Rectal smooth muscle tissue (tissue), 1 donor: Measurements from ENCODE around the gene SPRYD7.
"Not testable (repeated sequence)": the region's sequence is repeated elsewhere in the genome, so short reads cannot be mapped to it uniquely, and the experiment has no call there.

ENCODE experiments used
- H3K27ac ChIP-seq: one replicate; pipeline ENCODE4 v1.7.0; 2013; ENCODE audit warnings: low read depth, low read length, inconsistent platforms
- H3K27me3 ChIP-seq: one replicate; pipeline ENCODE4 v1.7.0; 2013; ENCODE audit warnings: low read length; ENCODE audit not compliant: control insufficient read depth, insufficient read depth
- H3K36me3 ChIP-seq: one replicate; pipeline ENCODE4 v1.7.0; 2013; ENCODE audit warnings: low read length; ENCODE audit not compliant: control insufficient read depth, insufficient read depth
- H3K4me1 ChIP-seq: one replicate; pipeline ENCODE4 v1.7.0; 2013; ENCODE audit warnings: low read length; ENCODE audit not compliant: control insufficient read depth, insufficient read depth
- H3K4me3 ChIP-seq: one replicate; pipeline ENCODE4 v1.7.0; 2013; ENCODE audit warnings: low read length
- H3K9ac ChIP-seq: one replicate; pipeline ENCODE4 v1.7.0; 2013; ENCODE audit warnings: low read length

SPRYD7 gene

DNA sequence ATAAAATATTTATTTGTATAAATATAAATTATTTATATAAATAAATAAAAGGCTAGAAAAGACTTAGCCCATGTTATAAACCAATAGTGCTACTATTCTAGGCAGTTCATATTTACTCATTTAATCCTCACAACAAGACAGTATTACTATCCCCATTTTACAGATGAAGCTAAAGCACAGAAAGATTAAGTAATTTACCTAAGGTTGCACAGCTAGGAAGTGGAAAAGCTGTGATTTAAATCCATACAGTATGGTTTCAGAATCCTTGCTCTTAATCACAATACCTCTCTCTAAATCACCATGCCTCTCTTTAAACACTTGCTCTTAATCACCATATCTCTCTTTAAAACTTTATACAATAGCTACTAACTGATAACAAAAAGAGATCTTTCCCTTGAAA is 13.8 kb downstream of the SPRYD7 start:
- Histone ChIP-seq H3K36me3 (peaks cover 4% of the 10 kb centered on the region), H3K4me1 (no peaks in the 10 kb centered on the region), H3K4me3 (no peak overlapping the region), H3K27me3 (no peaks in the 10 kb centered on the region), H3K9ac (no peak overlapping the region), H3K27ac (no peak overlapping the region)

DNA sequence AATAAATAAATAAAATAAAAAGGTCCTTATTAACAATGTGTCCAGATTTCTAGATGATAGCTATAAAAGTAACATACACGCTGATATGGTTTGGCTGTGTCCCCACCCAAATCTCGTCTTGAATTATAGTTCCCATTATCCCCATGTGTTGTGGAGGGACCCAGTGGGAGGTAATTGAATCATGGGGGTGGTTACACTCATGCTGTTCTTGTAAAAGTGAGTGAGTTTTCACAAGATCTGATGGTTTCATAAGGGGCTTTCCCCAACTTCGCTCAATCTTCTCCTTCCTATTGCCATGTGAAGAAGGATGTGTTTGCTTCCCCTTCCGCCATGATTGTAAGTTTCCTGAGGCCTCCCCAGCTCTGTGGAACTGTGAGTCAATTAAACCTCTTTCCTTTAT is 15.2 kb downstream of the SPRYD7 start:
- not testable (repeated sequence) for H3K27ac ChIP-seq, H3K27me3 ChIP-seq, H3K36me3 ChIP-seq, H3K4me3 ChIP-seq, H3K9ac ChIP-seq, H3K4me1 ChIP-seq

DNA sequence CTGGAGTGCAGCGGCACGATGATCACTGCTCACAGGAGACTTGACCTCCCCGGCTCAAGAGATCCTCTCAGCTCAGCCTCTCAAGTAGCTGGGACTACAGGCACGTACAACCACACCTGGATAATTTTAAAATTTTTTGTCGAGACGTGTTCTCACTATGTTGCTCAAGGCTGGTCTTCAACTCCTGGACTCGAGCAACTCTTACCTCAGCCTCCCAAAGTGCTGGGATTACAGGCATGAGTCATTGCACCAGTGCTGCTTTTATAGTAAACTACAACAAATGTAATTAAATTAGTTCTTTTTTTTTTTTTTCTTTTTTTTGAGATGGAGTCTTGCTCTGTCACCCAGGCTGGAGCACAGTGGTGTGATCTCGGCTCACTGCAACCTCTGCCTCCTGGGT is 18.0 kb downstream of the SPRYD7 start:
- H3K27me3 ChIP-seq, H3K4me3 ChIP-seq, H3K27ac ChIP-seq, H3K4me1 ChIP-seq, H3K9ac ChIP-seq, H3K36me3 ChIP-seq: not testable (repeated sequence)

DNA sequence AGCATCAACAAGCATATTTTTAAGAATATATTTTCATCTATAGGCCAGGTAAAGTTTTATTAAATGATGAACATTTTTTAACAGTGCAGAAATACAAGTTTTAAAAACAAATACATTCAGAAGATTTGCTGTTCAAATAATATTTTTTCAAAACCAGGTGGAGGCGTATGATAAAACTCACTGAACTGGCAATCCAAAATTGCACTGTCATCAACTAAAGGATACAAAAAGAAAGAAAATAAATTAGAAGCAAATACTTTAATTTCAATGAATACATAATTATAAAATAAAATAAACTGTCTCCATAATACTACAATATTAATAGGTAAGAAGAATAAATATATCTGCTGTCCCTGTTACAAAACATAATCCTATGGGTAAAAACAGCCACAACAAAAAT is 21.2 kb downstream of the SPRYD7 start:
- peaks cover 5% of the 10 kb centered on the region for H3K36me3 ChIP-seq

DNA sequence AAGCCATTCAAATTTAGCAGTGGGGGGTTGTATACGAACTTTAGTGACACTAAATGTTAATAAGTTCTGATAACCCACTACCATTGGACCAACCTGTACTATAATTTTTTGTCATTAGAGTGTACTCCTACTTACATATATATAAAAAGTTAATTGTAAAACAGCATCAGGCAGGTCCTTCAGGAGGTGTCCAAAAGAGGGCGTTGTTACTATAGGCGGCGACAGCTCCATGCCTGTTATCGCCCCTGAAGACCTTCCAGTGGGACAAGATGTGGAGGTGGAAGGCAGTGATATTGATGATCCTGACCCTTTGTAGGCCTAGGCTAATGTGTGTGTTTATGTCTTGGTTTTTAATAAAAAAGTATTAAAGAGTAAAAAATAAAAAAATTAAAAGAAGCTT is 27.5 kb downstream of the SPRYD7 start:
- Histone ChIP-seq H3K27me3 (no peaks in the 10 kb centered on the region), H3K27ac (no peak overlapping the region), H3K9ac (no peak overlapping the region), H3K4me1 (no peaks in the 10 kb centered on the region), H3K36me3 (no peaks in the 10 kb centered on the region), H3K4me3 (no peak overlapping the region)

More for the DNA sequence above, 21.2 kb downstream of the SPRYD7 start:
- H3K27me3 ChIP-seq, result no peaks in the 10 kb centered on the region
- H3K9ac ChIP-seq, result no peak overlapping the region
- H3K4me3 ChIP-seq, result no peak overlapping the region
- no peak overlapping the region for H3K27ac ChIP-seq
- H3K4me1 ChIP-seq, result no peaks in the 10 kb centered on the region

DNA sequence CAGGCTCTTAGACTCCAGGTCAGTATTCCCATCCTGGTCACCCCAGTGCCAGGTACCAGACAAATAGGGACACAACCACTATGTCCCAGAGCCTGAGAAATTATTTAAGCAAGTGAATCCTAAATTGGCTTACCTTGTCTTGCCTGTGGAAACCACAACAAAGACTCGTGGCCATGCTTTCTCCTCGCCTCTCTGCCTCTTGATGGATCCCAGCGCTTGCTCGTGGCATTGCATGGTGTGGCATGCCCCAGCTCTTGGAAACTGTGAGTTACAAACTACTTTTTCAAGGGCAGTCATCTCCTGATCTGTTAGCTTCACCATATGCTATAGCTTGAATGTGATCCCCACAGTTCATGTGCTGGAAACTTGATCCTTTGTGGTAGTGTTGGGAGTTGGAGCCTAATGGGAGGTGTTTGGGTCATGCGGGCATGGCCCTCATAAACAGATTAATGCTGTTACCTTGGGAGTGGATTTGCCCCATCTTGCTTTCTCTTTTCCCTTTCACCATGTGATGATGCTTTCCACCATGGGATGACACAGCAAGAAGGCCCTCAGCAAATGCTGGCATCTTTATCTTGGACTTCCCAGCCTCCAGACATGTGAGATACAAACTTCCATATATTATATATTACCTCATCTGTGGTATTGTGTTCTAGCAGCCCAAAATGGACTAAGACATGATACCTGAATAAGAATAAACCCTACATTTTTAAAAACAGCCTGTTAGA is 31.2 kb downstream of the SPRYD7 start:
- Histone ChIP-seq H3K27ac (no peak overlapping the region), H3K36me3 (no peaks in the 10 kb centered on the region), H3K4me3 (no peak overlapping the region), H3K9ac (no peak overlapping the region), H3K27me3 (no peaks in the 10 kb centered on the region), H3K4me1 (no peaks in the 10 kb centered on the region)

DNA sequence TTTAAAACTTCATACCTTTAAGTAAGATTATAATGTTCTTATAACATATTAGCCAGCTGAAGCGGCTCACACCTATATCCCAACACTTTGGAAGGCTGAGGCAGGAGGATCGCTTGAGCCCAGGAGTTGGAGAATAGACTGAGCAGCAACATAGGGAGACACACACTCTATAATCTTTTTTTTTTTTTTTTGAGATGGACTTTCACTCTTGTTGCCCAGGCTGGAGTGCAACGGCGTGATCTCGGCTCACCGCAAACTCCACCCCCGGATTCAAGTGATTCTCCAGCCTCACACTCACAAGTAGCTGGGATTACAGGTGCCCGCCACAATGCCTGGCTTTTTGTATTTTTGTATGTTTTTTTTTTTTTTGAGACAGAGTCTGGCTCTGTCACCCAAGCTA is 37.3 kb downstream of the SPRYD7 start:
- Histone ChIP-seq H3K27ac (no peak overlapping the region), H3K4me1 (no peaks in the 10 kb centered on the region), H3K4me3 (no peak overlapping the region)

DNA sequence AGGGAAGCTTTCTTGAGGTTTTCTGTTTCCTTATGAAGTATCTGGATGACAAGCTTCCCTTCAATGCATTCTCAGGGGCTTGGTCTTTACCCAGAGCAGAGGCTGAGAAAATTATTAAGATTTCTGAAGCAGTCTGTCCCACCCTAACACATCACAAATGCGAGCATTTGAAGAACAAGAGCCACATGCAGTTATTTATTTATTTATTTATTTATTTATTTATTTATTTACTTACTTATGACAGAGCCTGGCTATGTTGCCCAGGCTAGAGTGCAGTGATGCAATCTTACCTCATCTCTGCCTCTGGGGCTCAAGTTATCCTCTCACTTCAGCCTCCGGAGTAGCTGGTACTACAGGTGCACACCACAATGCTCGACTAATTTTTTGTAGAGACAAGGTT is 38.4 kb downstream of the SPRYD7 start:
- Histone ChIP-seq H3K27me3 (no peaks in the 10 kb centered on the region), H3K9ac (no peak overlapping the region), H3K4me3 (no peak overlapping the region), H3K4me1 (no peaks in the 10 kb centered on the region), H3K27ac (no peak overlapping the region), H3K36me3 (no peaks in the 10 kb centered on the region)

More for the DNA sequence above, 37.3 kb downstream of the SPRYD7 start:
- Histone ChIP-seq H3K36me3 (no peaks in the 10 kb centered on the region), H3K27me3 (no peaks in the 10 kb centered on the region), H3K9ac (no peak overlapping the region)

DNA sequence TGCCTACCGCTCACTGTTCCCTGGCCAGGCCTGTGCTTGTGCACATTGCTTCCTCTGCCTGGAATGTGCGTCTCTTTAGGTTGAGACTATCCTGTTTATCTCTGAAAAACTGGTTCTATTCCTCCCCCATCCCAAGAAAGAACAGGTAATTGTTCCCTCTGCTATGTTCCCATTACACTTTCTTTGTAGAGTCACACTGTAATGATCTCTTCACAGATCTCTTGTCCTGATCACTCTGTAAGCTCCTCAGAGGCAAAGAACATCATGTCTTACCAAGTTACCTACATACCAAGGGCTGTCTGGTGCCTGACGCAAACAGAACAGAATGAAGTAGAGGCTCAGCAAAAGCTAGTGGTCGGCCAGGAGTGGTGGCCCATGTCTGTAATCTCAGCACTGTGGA is 40.3 kb downstream of the SPRYD7 start:
- Histone ChIP-seq H3K27me3 (no peaks in the 10 kb centered on the region), H3K36me3 (no peaks in the 10 kb centered on the region), H3K4me1 (no peaks in the 10 kb centered on the region), H3K9ac (no peak overlapping the region), H3K4me3 (no peak overlapping the region), H3K27ac (no peak overlapping the region)

DNA sequence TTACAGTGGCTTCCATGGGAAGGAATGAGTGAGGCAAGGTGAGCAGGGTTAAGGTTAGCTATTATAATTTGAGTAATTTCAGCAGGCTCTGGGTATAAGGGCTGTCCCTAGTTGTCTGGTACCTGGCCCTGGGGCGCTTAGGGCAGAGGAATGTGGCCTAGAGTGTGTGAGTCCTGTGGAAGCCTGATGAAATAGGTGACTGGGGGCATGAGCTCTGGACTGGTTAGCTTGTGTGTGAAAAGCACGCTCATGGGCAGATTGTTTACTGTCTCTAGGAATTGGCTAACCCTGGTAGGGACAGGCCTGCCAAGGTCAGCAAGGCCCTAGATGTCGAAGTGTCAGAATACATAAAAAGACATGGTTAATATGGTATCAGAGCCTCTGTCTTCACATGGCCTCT is 42.5 kb downstream of the SPRYD7 start:
- no peak overlapping the region for H3K4me3 ChIP-seq
- H3K27ac ChIP-seq, result no peak overlapping the region
- no peak overlapping the region for H3K9ac ChIP-seq
- no peaks in the 10 kb centered on the region for H3K4me1 ChIP-seq
- no peaks in the 10 kb centered on the region for H3K36me3 ChIP-seq
- H3K27me3 ChIP-seq, result no peaks in the 10 kb centered on the region

DNA sequence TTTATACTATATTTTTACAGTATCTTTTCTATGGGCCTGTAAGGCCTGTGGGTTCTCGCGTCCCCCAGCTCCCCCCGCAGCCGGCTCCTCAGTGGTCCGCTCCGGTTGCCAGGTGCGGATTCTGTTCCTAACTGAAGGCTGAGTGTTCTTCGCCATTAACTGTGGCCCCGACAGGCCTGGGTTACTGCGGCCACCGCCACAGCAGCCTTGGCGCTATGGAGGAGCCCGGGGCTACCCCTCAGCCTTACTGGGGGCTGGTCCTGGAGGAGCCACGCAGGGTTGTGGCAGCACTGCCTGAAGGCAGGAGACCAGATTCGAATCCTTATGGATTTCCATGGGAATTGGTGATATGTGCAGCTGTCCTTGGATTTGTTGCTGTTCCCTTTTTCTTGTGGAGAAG is 45.8 kb downstream of the SPRYD7 start:
- H3K36me3 ChIP-seq, result no peaks in the 10 kb centered on the region
- no peaks in the 10 kb centered on the region for H3K27me3 ChIP-seq
- H3K4me3 ChIP-seq, result no peak overlapping the region
- H3K9ac ChIP-seq, result no peak overlapping the region
- H3K27ac ChIP-seq, result no peak overlapping the region
- H3K4me1 ChIP-seq, result no peaks in the 10 kb centered on the region

DNA sequence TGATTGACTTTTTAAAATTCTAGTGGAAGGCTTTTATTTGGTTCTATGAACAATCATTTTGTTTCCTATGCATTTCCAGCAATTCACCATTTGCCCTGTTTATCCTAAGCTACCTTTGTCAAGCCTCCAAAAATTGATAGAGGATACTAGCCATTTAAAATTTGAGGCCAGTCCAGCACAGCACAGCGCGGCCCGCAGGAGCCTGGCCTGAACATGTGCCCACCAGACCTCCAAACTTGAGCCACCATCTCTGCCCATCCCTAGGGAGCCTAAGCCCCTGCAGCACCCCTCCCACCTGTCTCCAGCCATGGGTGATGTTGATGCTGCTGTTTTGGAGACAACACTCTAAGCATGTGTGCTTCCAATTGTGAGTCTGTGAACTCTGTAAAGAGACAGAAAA is 57.5 kb downstream of the SPRYD7 start:
- no peaks in the 10 kb centered on the region for H3K4me1 ChIP-seq
- no peak overlapping the region for H3K27ac ChIP-seq
- no peak overlapping the region for H3K4me3 ChIP-seq
- H3K27me3 ChIP-seq, result no peaks in the 10 kb centered on the region
- no peak overlapping the region for H3K9ac ChIP-seq
- H3K36me3 ChIP-seq, result no peaks in the 10 kb centered on the region

DNA sequence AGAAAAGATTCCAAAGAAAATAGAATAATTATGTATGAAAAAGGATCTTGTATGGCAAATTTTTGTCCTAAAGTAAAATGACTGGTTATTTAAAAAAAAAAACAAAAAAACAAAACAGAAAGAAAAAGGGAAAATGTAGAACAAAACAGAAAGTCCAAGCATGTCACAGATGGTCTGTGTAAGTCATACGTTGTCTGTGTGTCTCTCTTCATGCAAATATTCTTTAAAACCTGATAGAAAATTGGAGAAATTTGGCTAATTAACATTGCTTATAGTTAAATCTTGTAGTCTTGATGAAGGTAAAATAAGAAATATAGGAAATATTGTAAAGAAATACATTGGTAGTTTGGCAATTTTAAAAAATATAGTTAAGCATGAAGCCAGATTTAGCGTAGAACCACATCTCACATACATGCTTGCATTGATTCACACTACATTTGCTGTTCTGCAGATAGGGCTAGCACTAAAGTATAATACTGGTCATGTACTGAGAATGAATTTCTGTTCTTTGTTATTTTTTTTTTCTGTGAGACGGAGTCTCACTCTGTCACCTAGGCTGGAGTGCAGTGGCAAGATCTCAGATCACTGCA is 58.4 kb downstream of the SPRYD7 start:
- no peaks in the 10 kb centered on the region for H3K27me3 ChIP-seq
- no peak overlapping the region for H3K27ac ChIP-seq
- no peaks in the 10 kb centered on the region for H3K36me3 ChIP-seq
- H3K4me1 ChIP-seq, result no peaks in the 10 kb centered on the region
- no peak overlapping the region for H3K9ac ChIP-seq
- no peak overlapping the region for H3K4me3 ChIP-seq
